Tongue (tissue), 2 donors: Measurements from ENCODE around the gene RTKN. TPM values are rescaled to one million over a fixed set of nuclear protein-coding genes. Genes with fewer than 3 reads are reported as not detected.
"Not testable (repeated sequence)": the region's sequence is repeated elsewhere in the genome, so short reads cannot be mapped to it uniquely, and the experiment has no call there.

ENCODE experiments used
- DNase-seq: peaks from one replicate; pipeline ENCODE4 v3.0.0-alpha.2; 2015
- total RNA-seq: library from RNA; depleted of rRNA; stranded (reverse); fragments of >200 nt; gene quantifications from one replicate; pipeline ENCODE4 v1.2.3, GENCODE V29; 2014

Gene RTKN
- total RNA-seq, result 42.1 TPM

DNA sequence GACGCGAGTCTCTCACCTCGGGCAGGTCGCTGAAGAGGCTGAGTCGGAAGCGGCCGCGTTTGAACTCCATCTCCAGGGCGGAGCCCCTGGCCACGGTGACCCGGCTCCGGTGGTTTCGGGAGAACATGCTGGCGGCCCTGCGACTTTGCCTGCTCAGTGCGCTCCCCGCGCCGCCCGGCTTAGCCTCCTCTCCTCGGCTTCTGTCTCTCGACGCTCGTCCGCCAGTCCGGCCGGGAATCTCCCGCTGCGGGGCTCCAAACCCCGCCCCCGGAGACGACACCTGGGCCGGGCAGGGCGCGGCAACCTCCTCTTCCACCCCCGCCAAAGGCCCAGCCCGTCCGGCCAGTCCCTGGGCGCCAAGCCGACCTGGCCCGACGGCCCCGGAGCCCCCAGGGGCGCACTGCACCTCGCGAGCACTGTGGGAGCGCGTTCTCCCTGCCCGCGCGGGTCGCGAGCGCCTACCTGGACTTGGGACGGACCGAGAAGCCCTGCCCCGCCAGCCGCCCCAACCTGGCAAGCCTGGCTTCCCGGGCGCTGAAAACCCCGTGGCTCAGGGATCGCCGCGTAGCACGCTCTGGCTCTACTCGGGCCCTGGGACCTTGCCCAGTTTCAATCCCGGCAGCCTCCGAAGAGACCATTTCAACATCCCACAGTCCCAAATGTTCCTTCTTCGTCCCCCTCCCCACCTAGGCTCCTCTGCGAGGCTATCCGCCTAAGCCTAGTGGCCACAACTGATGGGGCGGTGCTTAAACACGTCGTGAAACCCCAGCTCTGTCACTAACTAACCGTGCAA, at the start of gene RTKN:
RTKN (minus strand) TSS at position 248 of the 793 bp plus-strand sequence; CDS start at position 127, 121 bp downstream.
- DNase-seq, result peak; percentile 59

DNA sequence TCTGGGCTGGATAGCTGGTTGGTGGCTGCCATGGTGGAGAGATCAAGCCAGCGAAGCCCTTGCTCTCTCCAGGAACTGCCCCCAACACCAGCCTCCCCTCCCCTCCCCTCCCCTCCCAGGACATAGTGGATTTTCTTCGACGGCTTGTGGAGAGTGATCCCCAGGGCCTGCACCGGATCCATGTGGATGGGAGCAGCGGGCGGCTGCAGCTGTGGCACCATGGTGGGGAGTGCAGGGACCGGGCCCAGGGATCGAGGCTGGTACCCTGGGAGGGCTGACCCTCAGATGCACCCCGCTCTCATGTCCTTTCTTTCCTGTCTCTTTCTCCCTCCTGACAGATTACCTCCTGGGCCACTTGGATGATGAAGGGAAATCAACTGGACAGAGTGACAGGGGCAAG, 48.2 kb upstream of the RTKN start:
- DNase-seq, result no peak

GRCh38 chr2:74488643-74489481, 47.1 kb upstream of the RTKN start:
- no peak for DNase-seq

GRCh38 chr2:74486141-74486540, 44.4 kb upstream of the RTKN start:
- DNase-seq, result no peak

GRCh38 chr2:74483675-74484164, 42.0 kb upstream of the RTKN start:
- DNase-seq, result not testable (repeated sequence)

- peak; percentile 98 for DNase-seq
Measured at GRCh38 chr2:74482801-74483674, 41.3 kb upstream of the RTKN start, which contains the start of the genes CCDC142 and TTC31. CCDC142 (minus strand) TSS chr2:74482998; CDS start chr2:74482837, 161 bp downstream. TTC31 (plus strand) TSS chr2:74483081; CDS start chr2:74483096, 15 bp downstream.

DNA sequence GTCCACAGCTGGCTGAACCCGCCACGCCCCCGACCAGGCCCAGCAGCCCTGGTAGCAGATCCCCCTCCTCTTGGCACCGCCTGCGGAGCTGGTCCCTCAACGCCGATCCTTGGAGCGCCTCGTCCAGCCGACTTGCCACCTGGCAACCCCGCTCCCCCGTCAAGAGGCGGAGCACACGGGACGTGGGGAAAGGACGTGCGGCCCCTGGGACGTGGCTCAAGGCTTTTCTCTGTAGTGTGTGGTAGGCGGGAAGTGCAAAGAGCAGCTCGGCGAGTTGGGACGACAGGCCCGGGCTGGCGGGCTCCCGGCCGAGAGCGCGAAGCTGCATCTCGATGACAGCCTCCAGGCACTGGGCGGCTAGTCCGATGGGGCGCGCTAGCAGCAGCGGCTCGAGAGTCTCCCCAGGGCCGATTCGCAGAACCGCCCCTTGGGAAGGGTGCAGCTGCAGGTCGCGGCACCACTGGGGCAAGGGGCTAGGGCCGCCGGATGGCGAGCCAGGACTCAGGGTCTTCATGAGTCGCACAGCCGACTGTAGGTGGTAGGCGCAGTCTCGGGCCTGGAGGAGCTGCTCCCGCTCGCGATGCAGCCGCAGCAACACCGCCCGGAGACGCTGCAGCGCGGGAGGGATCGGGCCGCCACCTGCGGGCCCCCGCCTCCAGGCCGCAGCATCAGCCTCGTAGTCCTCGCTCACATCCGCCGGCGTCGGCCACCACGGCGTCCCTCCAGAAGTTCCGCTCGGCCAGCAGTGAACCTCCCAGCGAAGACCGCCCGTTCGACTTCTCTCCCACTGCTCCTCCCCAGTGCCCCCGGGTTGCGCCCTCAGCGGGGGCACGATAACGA, 40.4 kb upstream of the RTKN start:
- DNase-seq, result no peak

DNA sequence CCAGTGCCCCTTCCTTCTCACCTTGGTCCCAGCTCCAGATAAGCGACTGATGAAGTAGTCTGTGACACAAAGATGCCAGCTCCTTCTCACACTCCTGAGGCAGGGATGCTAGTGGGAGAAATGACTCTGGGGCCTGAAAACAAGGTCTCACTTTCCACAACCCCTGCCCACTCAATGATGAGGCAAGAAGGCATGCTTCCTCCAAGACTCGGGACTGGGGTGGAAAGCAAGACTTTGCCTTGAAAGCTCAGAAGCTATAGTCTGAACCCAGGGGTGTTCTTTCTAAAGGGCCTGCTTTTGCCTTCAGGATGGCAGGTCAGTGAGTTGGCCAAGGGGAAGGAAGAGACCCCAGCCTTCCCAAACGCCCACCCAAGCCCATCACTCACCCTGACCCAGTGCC, 39.7 kb upstream of the RTKN start:
- DNase-seq, result no peak

DNA sequence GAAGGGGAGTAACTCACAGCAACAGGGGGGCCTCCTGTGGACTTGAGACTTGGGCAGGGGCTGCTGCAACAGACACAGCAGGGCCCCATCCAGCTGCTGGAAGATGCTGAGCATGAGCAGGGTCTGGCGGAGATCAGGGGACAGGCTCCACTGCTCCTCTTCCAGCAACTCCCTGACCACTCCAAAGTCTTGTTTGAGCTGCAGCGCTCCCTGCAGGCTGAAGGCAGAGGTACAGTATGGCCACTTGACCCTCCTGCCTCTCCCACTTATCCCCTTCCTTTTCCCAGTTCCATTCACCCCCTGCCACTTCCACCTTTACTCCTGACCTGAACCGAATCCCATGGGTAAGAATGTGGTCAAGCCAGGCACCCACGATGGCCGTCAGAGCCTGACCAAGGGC, 33.2 kb upstream of the RTKN start:
- DNase-seq, result no peak

- no peak for DNase-seq
Measured at GRCh38 chr2:74474481-74474880, 32.7 kb upstream of the RTKN start.

GRCh38 chr2:74472945-74473258, 31.2 kb upstream of the RTKN start:
- no peak for DNase-seq

GRCh38 chr2:74472086-74472944, 30.6 kb upstream of the RTKN start, which contains the start of gene MRPL53:
MRPL53 (minus strand) TSS chr2:74472680; CDS start chr2:74472660, 20 bp downstream.
- DNase-seq, result peak; percentile 98

GRCh38 chr2:74471332-74472065, 29.8 kb upstream of the RTKN start:
- DNase-seq, result no peak

DNA sequence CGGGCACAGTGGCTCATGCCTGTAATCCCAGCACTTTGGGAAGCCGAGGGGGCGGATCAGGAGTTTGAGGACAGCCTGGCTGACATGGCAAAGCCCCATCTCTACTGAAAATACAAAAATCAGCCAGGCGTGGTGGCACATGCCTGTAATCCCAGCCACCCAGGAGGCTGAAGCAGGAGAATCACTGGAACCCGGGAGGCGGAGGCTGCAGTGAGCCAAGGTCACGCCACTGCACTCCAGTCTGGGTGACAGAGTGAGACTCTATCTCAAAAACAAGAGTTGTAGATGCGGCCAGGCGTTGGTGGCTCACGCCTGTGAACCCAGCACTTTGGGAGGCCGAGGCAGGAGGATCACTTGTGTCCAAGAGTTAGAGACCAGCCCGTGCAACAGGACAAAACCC, 29.0 kb upstream of the RTKN start:
- not testable (repeated sequence) for DNase-seq

DNA sequence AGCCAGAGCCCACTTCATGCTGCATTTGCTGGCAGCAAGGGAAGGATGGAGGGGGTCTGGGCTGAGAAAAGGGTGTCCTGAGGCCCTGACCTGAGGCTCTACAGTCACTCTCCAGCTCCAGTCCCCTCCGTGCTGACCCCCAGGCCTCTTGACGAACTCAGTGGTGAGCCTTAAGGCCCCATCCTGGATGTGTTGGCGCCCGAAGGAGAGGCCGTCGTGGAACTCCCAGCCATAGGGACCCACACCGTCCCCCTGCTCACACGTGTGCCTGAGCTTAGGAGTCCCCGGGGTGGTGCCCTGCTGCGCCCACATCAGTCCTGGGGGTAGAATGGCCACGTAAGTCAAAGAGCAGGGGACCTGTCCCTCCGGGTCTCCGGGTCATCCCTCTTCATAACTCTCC, 22.7 kb upstream of the RTKN start:
- DNase-seq, result no peak

- no peak for DNase-seq
Measured at GRCh38 chr2:74462786-74463105, 21.0 kb upstream of the RTKN start.

- DNase-seq, result no peak
Measured at GRCh38 chr2:74462054-74462785, 20.5 kb upstream of the RTKN start.

DNA sequence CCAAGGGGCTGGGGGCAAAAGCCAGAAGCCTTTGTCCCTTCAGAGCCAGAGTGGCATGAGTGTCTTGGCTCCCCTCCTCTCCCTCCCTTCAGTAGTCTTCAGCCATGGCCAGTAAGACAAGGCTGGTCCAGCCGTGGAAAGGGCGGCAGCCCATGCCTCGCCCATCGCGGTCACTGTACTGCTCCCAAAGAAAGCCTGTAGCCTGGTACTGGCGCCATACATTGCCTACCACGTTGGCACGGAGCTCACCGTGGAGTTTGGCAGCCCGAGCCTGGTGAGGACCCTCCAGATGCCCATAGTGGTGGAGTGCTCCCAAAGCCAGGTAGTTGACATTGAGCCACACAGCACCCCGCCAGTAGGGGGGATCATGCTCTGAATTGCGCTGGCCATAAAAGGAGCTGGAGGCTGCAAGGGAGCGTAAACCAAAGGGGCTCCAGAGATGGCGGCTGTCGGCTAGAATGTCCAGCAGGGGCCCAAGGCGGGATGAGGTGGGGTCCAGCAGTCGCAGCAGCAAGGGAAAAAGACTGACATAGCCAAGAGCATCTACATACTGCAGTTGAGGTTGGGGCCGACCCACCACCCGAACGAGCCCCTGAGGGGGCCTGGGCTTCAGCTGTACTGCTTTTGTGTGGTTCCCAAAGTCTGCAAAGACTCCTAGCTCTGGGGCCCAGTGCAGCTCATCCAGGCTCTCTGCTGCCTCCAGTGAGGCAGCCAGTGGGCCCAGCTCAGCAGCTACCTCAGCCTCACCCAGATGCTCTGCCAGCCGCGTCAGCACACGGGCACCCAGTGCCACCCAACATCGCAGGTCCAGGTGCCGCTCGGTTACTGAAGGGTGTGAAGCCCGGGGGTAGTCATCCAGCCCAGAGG, 19.7 kb upstream of the RTKN start:
- no peak for DNase-seq
